Common myeloid progenitor, CD34-positive (primary cell): ENCODE measurements around the gene OSBPL3.

Experiments
- CTCF ChIA-PET: fragments of 350-600 bp; sonication (Branson Sonifier 250); formaldehyde crosslinking; loops from one replicate; lab custom pipeline; 2021; ENCODE audit warnings: antibody characterized with exemption; lab: Charles Lee
- POLR2A ChIA-PET: fragments of 350-600 bp; sonication (Branson Sonifier 250); formaldehyde crosslinking; loops from one replicate; lab custom pipeline; 2021; ENCODE audit warnings: antibody characterized with exemption; lab: Charles Lee
- DNase-seq, 3 donors: peaks; one replicate each; pipeline versions ENCODE4 v3.0.0 to v3.0.0-alpha.2; 2013
- H3K27ac ChIP-seq, 2 experiments: 1 replicate in 1 of 2; 2 replicates in 1 of 2; pipeline ENCODE4 v1.7.0; 2013; ENCODE audit warnings: inconsistent platforms in 2 of 2, low read length in 2 of 2, mild to moderate bottlenecking in 2 of 2, low read depth in 1 of 2, moderate library complexity in 1 of 2; ENCODE audit not compliant: severe bottlenecking in 2 of 2, insufficient read depth in 1 of 2, poor library complexity in 1 of 2
- H3K27me3 ChIP-seq, 5 experiments: replicated peaks in 2 of 5; 1 replicate in 3 of 5; 2 replicates in 2 of 5; pipeline versions ENCODE4 v1.6.1 to v1.7.0; 2013; ENCODE audit warnings: low read length in 4 of 5, mild to moderate bottlenecking in 2 of 5, moderate library complexity in 2 of 5, inconsistent platforms in 1 of 5; ENCODE audit not compliant: insufficient read depth in 5 of 5, control insufficient read depth in 4 of 5
- H3K36me3 ChIP-seq, 4 experiments: 1 replicate in 2 of 4; 2 replicates in 2 of 4; pipeline versions ENCODE4 v1.6.1 to v1.7.0; 2013; ENCODE audit warnings: low read length in 3 of 4, control low read depth in 1 of 4, mild to moderate bottlenecking in 1 of 4; ENCODE audit not compliant: control insufficient read depth in 4 of 4, insufficient read depth in 4 of 4
- H3K4me1 ChIP-seq, 4 experiments: 1 replicate in 3 of 4; 2 replicates in 1 of 4; pipeline versions ENCODE4 v1.6.1 to v1.7.1; 2013; ENCODE audit warnings: low read length in 3 of 4, mild to moderate bottlenecking in 3 of 4, control low read depth in 1 of 4, inconsistent platforms in 1 of 4, moderate library complexity in 1 of 4; ENCODE audit not compliant: control insufficient read depth in 4 of 4, insufficient read depth in 4 of 4; ENCODE audit errors: control extremely low read depth in 1 of 4
- H3K4me3 ChIP-seq, 7 experiments: 1 replicate in 4 of 7; 2 replicates in 3 of 7; pipeline versions ENCODE4 v1.5.1 to v1.7.0; 2013; ENCODE audit warnings: mild to moderate bottlenecking in 7 of 7, low read length in 6 of 7, moderate library complexity in 6 of 7, inconsistent platforms in 2 of 7, low read depth in 2 of 7, control low read depth in 1 of 7; ENCODE audit not compliant: insufficient read depth in 4 of 7, control insufficient read depth in 1 of 7; ENCODE audit errors: extremely low read depth in 1 of 7
- H3K9me3 ChIP-seq, 5 experiments: 1 replicate in 4 of 5; 2 replicates in 1 of 5; pipeline versions ENCODE4 v1.6.1 to v1.7.1; 2013; ENCODE audit warnings: low read length in 4 of 5, mild to moderate bottlenecking in 2 of 5, inconsistent platforms in 1 of 5, low read depth in 1 of 5, moderate library complexity in 1 of 5; ENCODE audit not compliant: control insufficient read depth in 4 of 5, insufficient read depth in 2 of 5; ENCODE audit errors: control extremely low read depth in 1 of 5
- WGBS: methylation state at CpG from one replicate; pipeline ENCODE4 v1.1.5; 2013; ENCODE audit not compliant: insufficient coverage; 5-methylcytosine and 5-hydroxymethylcytosine counted together

OSBPL3 gene

GRCh38 chr7:24879291-24879690 is 100.7 kb downstream of the OSBPL3 start:
- Histone ChIP-seq H3K27me3 (no peaks in the 10 kb centered on the region), H3K4me3 (no peak overlapping the region), H3K9me3 (no peaks in the 10 kb centered on the region), H3K27ac (no peak overlapping the region), H3K36me3 (peaks cover 0 to 4% (median 0%) of the 10 kb centered on the region in 4 experiments), H3K4me1 (peaks cover 3 to 30% (median 16%) of the 10 kb centered on the region in 4 experiments)
- ChIA-PET POLR2A (interaction anchor here (0.7 kb wide), 1 partner anchor 33 kb away, joined by 3 read pairs; no protein-coding TSS in a partner anchor), CTCF (interaction anchor here (1.4 to 3.3 kb wide), 9 partner anchors 10 to 103 kb away, joined by 3 to 9 read pairs (median 6); partner anchors contain the start of gene OSBPL3)
- DNase-seq: peak in 2 of 3 donors; percentile 58 to 67
- WGBS: 90% methylated on average over 2 of the region's 2 CpGs

- Histone ChIP-seq H3K27ac (no peak overlapping the region), H3K9me3 (no peaks in the 10 kb centered on the region), H3K4me1 (peaks cover 3 to 23% (median 15%) of the 10 kb centered on the region in 4 experiments), H3K36me3 (no peaks in the 10 kb centered on the region), H3K27me3 (no peaks in the 10 kb centered on the region), H3K4me3 (peak overlapping the region in 1 of 7 experiments; percentile 20)
- WGBS: 21% methylated on average over 4 of the region's 4 CpGs
- ChIA-PET POLR2A (interaction anchor here (1.0 kb wide), 1 partner anchor 101 kb away, joined by 3 read pairs; no protein-coding TSS in a partner anchor), CTCF (interaction anchor here (0.7 to 3.3 kb wide), 12 partner anchors 13 to 105 kb away, joined by 3 to 9 read pairs (median 3); no protein-coding TSS in a partner anchor)
- DNase-seq: peak in 2 of 3 donors; percentile 83 to 87
These were observed 102.1 kb downstream of the OSBPL3 start for GRCh38 chr7:24877790-24878311.

- Histone ChIP-seq H3K27ac (no peak overlapping the region), H3K4me1 (peaks cover 6 to 38% (median 21%) of the 10 kb centered on the region in 4 experiments), H3K4me3 (no peak overlapping the region), H3K36me3 (peaks cover 0 to 16% (median 7%) of the 10 kb centered on the region in 4 experiments), H3K9me3 (no peaks in the 10 kb centered on the region), H3K27me3 (no peaks in the 10 kb centered on the region)
- ChIA-PET CTCF (no interaction called here), POLR2A (no interaction called here)
- DNase-seq: no peak
- WGBS: 100% methylated on average over 5 of the region's 6 CpGs
These were observed 105.2 kb downstream of the OSBPL3 start for GRCh38 chr7:24874791-24875190.

- Histone ChIP-seq H3K9me3 (no peaks in the 10 kb centered on the region), H3K36me3 (peaks cover 0 to 20% (median 9%) of the 10 kb centered on the region in 4 experiments), H3K27ac (no peak overlapping the region), H3K4me3 (no peak overlapping the region), H3K4me1 (peaks cover 3 to 35% (median 16%) of the 10 kb centered on the region in 4 experiments), H3K27me3 (no peaks in the 10 kb centered on the region)
- DNase-seq: no peak
- ChIA-PET CTCF (no interaction called here), POLR2A (interaction anchor here (0.6 kb wide), 1 partner anchor 100 kb away, joined by 3 read pairs; no protein-coding TSS in a partner anchor)
- WGBS: no CpG with 5 or more reads among the region's 4 CpGs
These were observed 106.0 kb downstream of the OSBPL3 start for GRCh38 chr7:24873944-24874343.

- H3K4me1 ChIP-seq: peaks cover 0 to 17% (median 7%) of the 10 kb centered on the region in 4 experiments
- H3K36me3 ChIP-seq: peaks cover 0 to 28% (median 9%) of the 10 kb centered on the region in 4 experiments
- no peaks in the 10 kb centered on the region for H3K27me3 ChIP-seq
- POLR2A ChIA-PET: no interaction called here
- H3K27ac ChIP-seq: no peak overlapping the region
- H3K9me3 ChIP-seq: no peaks in the 10 kb centered on the region
- no peak overlapping the region for H3K4me3 ChIP-seq
- CTCF ChIA-PET: interaction anchor here (0.7 to 1.0 kb wide), 3 partner anchors 31 to 145 kb away, joined by 3 read pairs; no protein-coding TSS in a partner anchor
- peak in 2 of 3 donors; percentile 60 to 71 for DNase-seq
These were observed 108.2 kb downstream of the OSBPL3 start for GRCh38 chr7:24871770-24872169.

GRCh38 chr7:24870766-24871165 is 109.2 kb downstream of the OSBPL3 start:
- WGBS: 95% methylated on average over 6 of the region's 6 CpGs
- H3K36me3 ChIP-seq: peaks cover 0 to 34% (median 12%) of the 10 kb centered on the region in 4 experiments
- H3K27me3 ChIP-seq: no peaks in the 10 kb centered on the region
- ChIA-PET CTCF (interaction anchor here (1.0 kb wide), 1 partner anchor 30 kb away, joined by 3 read pairs; no protein-coding TSS in a partner anchor), POLR2A (no interaction called here)
- no peak overlapping the region for H3K4me3 ChIP-seq
- H3K4me1 ChIP-seq: peaks cover 0 to 17% (median 7%) of the 10 kb centered on the region in 4 experiments
- no peaks in the 10 kb centered on the region for H3K9me3 ChIP-seq
- H3K27ac ChIP-seq: no peak overlapping the region
- DNase-seq: no peak

- no peaks in the 10 kb centered on the region for H3K9me3 ChIP-seq
- WGBS: no CpG with 5 or more reads among the region's 2 CpGs
- no peak overlapping the region for H3K4me3 ChIP-seq
- H3K36me3 ChIP-seq: peaks cover 0 to 45% (median 19%) of the 10 kb centered on the region in 4 experiments
- H3K27me3 ChIP-seq: no peaks in the 10 kb centered on the region
- ChIA-PET CTCF (interaction anchor here (1.2 kb wide), 1 partner anchor 33 kb away, joined by 3 read pairs; no protein-coding TSS in a partner anchor), POLR2A (no interaction called here)
- DNase-seq: no peak
- H3K4me1 ChIP-seq: peaks cover 0 to 17% (median 7%) of the 10 kb centered on the region in 4 experiments
- no peak overlapping the region for H3K27ac ChIP-seq
These were observed 110.4 kb downstream of the OSBPL3 start for GRCh38 chr7:24869572-24869971.
